GM06990 (cell line): ENCODE data around the gene CD200R1L.

ENCODE experiments used
- DNase-seq: peaks from one replicate; pipeline ENCODE4 v3.0.0-alpha.2; 2011; ENCODE audit not compliant: insufficient read length; ENCODE audit errors: extremely low read depth
- H3K27me3 ChIP-seq: replicated peaks from 2 replicates; pipeline ENCODE4 v1.6.0; 2011; ENCODE audit warnings: low read length; ENCODE audit not compliant: control insufficient read depth, insufficient read depth
- H3K36me3 ChIP-seq: 2 replicates; pipeline ENCODE4 v1.5.1; 2011; ENCODE audit warnings: low read length; ENCODE audit not compliant: control insufficient read depth, insufficient read depth
- H3K4me3 ChIP-seq: replicated peaks from 2 replicates; pipeline ENCODE4 v1.5.1; 2011; ENCODE audit warnings: low read depth, mild to moderate bottlenecking, control low read depth, low read length
- CTCF ChIP-seq: IDR thresholded peaks from 2 replicates; pipeline ENCODE4 v1.5.1; 2011; ENCODE audit warnings: low read length, control low read depth, mild to moderate bottlenecking, inconsistent platforms; ENCODE audit not compliant: insufficient read depth, poor library complexity, severe bottlenecking

CD200R1L gene

GRCh38 chr3:112811917-112812660 lies 34.6 kb downstream of the CD200R1L start:
- no peak overlapping the region for H3K4me3 ChIP-seq
- no peak for TF ChIP-seq CTCF
- H3K27me3 ChIP-seq: no peaks in the 10 kb centered on the region
- no peaks in the 10 kb centered on the region for H3K36me3 ChIP-seq
- DNase-seq: no peak

- no peak for TF ChIP-seq CTCF
- no peaks in the 10 kb centered on the region for H3K27me3 ChIP-seq
- no peak for DNase-seq
- no peaks in the 10 kb centered on the region for H3K36me3 ChIP-seq
- H3K4me3 ChIP-seq: no peak overlapping the region
Measured at GRCh38 chr3:112811131-112811884, 35.4 kb downstream of the CD200R1L start.

GRCh38 chr3:112810561-112810960 lies 36.1 kb downstream of the CD200R1L start:
- no peaks in the 10 kb centered on the region for H3K27me3 ChIP-seq
- H3K4me3 ChIP-seq: no peak overlapping the region
- DNase-seq: no peak
- no peaks in the 10 kb centered on the region for H3K36me3 ChIP-seq
- no peak for TF ChIP-seq CTCF

- no peak for TF ChIP-seq CTCF
- no peak for DNase-seq
- no peak overlapping the region for H3K4me3 ChIP-seq
- H3K36me3 ChIP-seq: no peaks in the 10 kb centered on the region
- H3K27me3 ChIP-seq: no peaks in the 10 kb centered on the region; the same call in 1 of the 2 replicates
Measured at GRCh38 chr3:112808136-112808535, 38.5 kb downstream of the CD200R1L start.

- Histone ChIP-seq H3K27me3 (no peaks in the 10 kb centered on the region; the same call in 1 of the 2 replicates), H3K36me3 (no peaks in the 10 kb centered on the region), H3K4me3 (no peak overlapping the region)
- no peak for DNase-seq
- no peak for TF ChIP-seq CTCF
Measured at GRCh38 chr3:112807685-112808084, 39.0 kb downstream of the CD200R1L start.
